ENCODE measurements around the gene MYRIP. TPM values are rescaled to one million over a fixed set of nuclear protein-coding genes. Genes with fewer than 3 reads are reported as not detected.
"Not testable (repeated sequence)": the region's sequence is repeated elsewhere in the genome, so short reads cannot be mapped to it uniquely, and the experiment has no call there.

Gene MYRIP
- polyA plus RNA-seq, 1 of the 3 experiments (the other 2 are of a cell fraction), result 1.2 TPM

DNA sequence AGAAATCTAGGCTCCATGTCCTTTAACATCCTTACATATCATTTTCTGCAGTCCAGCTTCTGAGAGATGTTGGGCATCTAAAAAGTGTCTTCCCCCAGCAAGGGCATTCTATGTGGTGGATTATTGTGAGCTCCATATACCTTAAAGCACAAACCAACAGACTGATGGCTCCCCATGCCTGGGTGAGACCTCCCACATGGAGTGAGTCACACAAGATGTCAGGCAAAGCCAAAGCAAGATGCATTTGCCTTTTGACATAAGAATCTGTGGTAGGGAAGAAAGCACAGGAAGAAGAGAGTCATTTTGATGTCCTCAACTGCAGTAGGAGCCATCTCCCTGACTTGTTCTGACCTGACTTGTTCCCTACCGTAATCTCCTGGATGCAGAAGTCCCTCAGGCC lies 261.4 kb downstream of the MYRIP start:
- H3F3A ChIP-seq (replicated peaks; ENCODE audit: insufficient read depth), result no peaks in the 10 kb centered on the region
- peak; percentile 8; the same call in 1 of the 2 replicates for TF ChIP-seq FOSL2 (IDR thresholded peaks at IDR 0.05; ENCODE audit: borderline replicate concordance, low read depth)
- no peak for TF ChIP-seq TCF12 (IDR thresholded peaks at IDR 0.05)
- ChIA-PET CTCF (no interaction called here), POLR2A (no interaction called here)
- H3K27me3 ChIP-seq (ENCODE audit: insufficient read depth), result no peaks in the 10 kb centered on the region
- H3K9me3 ChIP-seq, result no peaks in the 10 kb centered on the region
- H3K79me2 ChIP-seq (ENCODE audit: insufficient read depth), result no peaks in the 10 kb centered on the region
- no peak overlapping the region for H3K4me3 ChIP-seq (ENCODE audit: low read depth in 2 of 2, low read length in 1 of 2)
- no peak for DNase-seq
- WGBS (ENCODE audit: low lambda C conversion rate), result 88% methylated on average over 1 of the region's 1 CpG
- H3K4me2 ChIP-seq, result no peak overlapping the region
- no peaks in the 10 kb centered on the region for H3K36me3 ChIP-seq (replicated peaks in 1 of 2; ENCODE audit: control insufficient read depth in 1 of 2, insufficient read depth in 2 of 2, low read length in 1 of 2)
- H3K27ac ChIP-seq (ENCODE audit: low read depth in 2 of 2, low read length in 1 of 2), result no peak overlapping the region
- H2AFZ ChIP-seq (ENCODE audit: low read depth), result 0 out of 2 replicates have a peak overlapping the region, but pooled peaks have one; percentile 39
- 0 out of 4 replicates have a peak, but pooled peaks cover 0 to 4% of the 10 kb centered on the region in 2 experiments for H3K4me1 ChIP-seq (ENCODE audit: control insufficient read depth in 1 of 2, insufficient read depth in 2 of 2, low read depth in 1 of 2, low read length in 1 of 2)
- no peak overlapping the region for H3K9ac ChIP-seq
- no peaks in the 10 kb centered on the region for H3K9me2 ChIP-seq
- H4K20me1 ChIP-seq (ENCODE audit: insufficient read depth), result no peaks in the 10 kb centered on the region

DNA sequence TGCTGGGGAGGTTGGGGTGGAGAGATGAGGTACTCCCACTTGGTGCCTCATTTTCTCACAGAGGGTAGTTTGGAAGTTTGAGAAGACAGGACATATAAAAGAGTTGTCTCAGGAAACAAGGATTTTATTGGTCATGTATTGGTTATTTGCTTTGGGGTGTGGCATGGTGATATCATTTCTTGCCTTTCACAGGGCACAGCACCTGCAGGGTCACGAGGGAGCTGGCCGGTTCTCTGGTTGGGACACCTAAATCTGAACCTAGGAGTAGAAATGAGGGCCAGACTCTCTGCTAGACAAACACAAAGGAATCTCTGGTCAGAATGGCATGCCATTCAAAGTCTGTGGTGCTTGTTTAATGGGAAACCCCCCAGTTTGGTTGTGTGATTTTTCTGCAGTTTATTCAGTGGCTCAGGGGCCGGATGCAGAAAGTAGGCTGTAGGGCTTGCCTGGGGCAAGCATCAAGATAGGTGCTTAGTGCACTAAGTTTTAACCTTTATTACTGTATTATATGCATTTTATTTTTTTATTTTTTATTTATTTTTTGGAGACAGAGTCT lies 262.4 kb downstream of the MYRIP start:
- Histone ChIP-seq H2AFZ (ENCODE audit: low read depth) (no peak overlapping the region), H3F3A (replicated peaks; ENCODE audit: insufficient read depth) (no peaks in the 10 kb centered on the region), H3K9me2 (no peaks in the 10 kb centered on the region), H3K4me1 (ENCODE audit: control insufficient read depth in 1 of 2, insufficient read depth in 2 of 2, low read depth in 1 of 2, low read length in 1 of 2) (0 out of 4 replicates have a peak, but pooled peaks cover 0 to 4% of the 10 kb centered on the region in 2 experiments), H3K9ac (no peak overlapping the region), H4K20me1 (ENCODE audit: insufficient read depth) (no peaks in the 10 kb centered on the region), H3K27ac (ENCODE audit: low read depth in 2 of 2, low read length in 1 of 2) (no peak overlapping the region), H3K27me3 (ENCODE audit: insufficient read depth) (no peaks in the 10 kb centered on the region), H3K4me3 (ENCODE audit: low read depth in 2 of 2, low read length in 1 of 2) (no peak overlapping the region), H3K36me3 (replicated peaks in 1 of 2; ENCODE audit: control insufficient read depth in 1 of 2, insufficient read depth in 2 of 2, low read length in 1 of 2) (no peaks in the 10 kb centered on the region), H3K4me2 (no peak overlapping the region), H3K79me2 (ENCODE audit: insufficient read depth) (no peaks in the 10 kb centered on the region), H3K9me3 (no peaks in the 10 kb centered on the region)
- CTCF ChIA-PET, result no interaction called here
- 81% methylated on average over 3 of the region's 3 CpGs for WGBS (ENCODE audit: low lambda C conversion rate)
- DNase-seq, result no peak
- TF ChIP-seq RCOR1 (IDR thresholded peaks at IDR 0.05; ENCODE audit: low read length) (no peak), FOXJ3 (CRISPR knock-in tag; IDR thresholded peaks at IDR 0.05) (no peak), FOSL2 (IDR thresholded peaks at IDR 0.05; ENCODE audit: borderline replicate concordance, low read depth) (no peak), RFX5 (IDR thresholded peaks at IDR 0.05; ENCODE audit: low read length) (no peak), MEF2A (IDR thresholded peaks at IDR 0.05; ENCODE audit: borderline replicate concordance, low read depth) (no peak), TAF1 (IDR thresholded peaks at IDR 0.05; ENCODE audit: borderline replicate concordance, low read depth, low read length) (no peak), POLR2AphosphoS5 (IDR thresholded peaks at IDR 0.05; ENCODE audit: low read depth, low read length) (no peak)
- TF ChIP-seq, protein P1, sequence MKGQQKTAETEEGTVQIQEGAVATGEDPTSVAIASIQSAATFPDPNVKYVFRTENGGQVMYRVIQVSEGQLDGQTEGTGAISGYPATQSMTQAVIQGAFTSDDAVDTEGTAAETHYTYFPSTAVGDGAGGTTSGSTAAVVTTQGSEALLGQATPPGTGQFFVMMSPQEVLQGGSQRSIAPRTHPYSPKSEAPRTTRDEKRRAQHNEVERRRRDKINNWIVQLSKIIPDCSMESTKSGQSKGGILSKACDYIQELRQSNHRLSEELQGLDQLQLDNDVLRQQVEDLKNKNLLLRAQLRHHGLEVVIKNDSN (IDR thresholded peaks at IDR 0.05; ENCODE audit: borderline replicate concordance, low read depth), result no peak
- POLR2A ChIA-PET, result no interaction called here

DNA sequence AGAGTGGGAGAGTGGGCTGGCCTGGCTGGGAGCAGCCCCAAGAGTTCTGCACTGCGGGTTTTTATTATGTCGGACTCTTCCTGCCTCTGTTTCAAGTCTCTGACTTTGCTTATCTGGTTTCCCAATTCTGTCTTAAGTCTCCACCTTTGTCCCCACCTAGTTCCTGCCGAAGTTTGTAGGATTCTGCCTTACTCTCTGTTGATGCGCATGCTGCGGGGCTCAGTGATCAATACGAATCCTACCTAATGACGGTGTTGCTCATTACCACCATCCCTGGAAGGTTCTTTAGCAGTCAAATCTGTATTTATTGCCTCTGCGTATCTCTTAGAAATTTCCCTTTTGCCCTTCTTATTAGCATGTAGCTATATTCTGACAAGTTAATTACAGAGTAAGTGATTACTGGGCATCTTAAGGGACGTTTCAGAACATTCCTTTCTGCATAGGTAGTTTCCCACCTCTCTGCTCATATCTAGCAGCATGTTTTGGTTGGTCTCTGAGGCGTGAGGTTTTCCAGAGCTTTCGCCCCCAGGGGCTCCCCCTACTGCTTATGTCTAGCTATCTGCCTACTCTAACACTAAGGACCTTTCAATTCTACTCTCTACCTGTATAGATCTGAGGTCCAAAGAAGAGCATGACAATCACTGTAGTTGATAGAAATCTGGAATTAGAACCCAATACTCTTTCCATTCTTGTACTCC lies 264.1 kb downstream of the MYRIP start:
- Histone ChIP-seq H3K36me3 (replicated peaks in 1 of 2; ENCODE audit: control insufficient read depth in 1 of 2, insufficient read depth in 2 of 2, low read length in 1 of 2) (no peaks in the 10 kb centered on the region), H3K4me1 (ENCODE audit: control insufficient read depth in 1 of 2, insufficient read depth in 2 of 2, low read depth in 1 of 2, low read length in 1 of 2) (0 out of 4 replicates have a peak, but pooled peaks cover 0 to 4% of the 10 kb centered on the region in 2 experiments), H2AFZ (ENCODE audit: low read depth) (no peak overlapping the region), H3K27ac (ENCODE audit: low read depth in 2 of 2, low read length in 1 of 2) (no peak overlapping the region), H3K27me3 (ENCODE audit: insufficient read depth) (no peaks in the 10 kb centered on the region), H4K20me1 (ENCODE audit: insufficient read depth) (no peaks in the 10 kb centered on the region), H3K9me3 (no peaks in the 10 kb centered on the region), H3K4me2 (no peak overlapping the region), H3K9ac (no peak overlapping the region), H3K9me2 (no peaks in the 10 kb centered on the region), H3F3A (replicated peaks; ENCODE audit: insufficient read depth) (no peaks in the 10 kb centered on the region), H3K79me2 (ENCODE audit: insufficient read depth) (no peaks in the 10 kb centered on the region), H3K4me3 (ENCODE audit: low read depth in 2 of 2, low read length in 1 of 2) (no peak overlapping the region)
- WGBS (ENCODE audit: low lambda C conversion rate), result 75% methylated on average over 11 of the region's 11 CpGs
- POLR2A ChIA-PET, result no interaction called here
- CTCF ChIA-PET, result interaction anchor here (1.4 kb wide), 1 partner anchor 27 kb away, joined by 6 read pairs; no protein-coding TSS in a partner anchor
- DNase-seq, result no peak
- TF ChIP-seq, protein P2, sequence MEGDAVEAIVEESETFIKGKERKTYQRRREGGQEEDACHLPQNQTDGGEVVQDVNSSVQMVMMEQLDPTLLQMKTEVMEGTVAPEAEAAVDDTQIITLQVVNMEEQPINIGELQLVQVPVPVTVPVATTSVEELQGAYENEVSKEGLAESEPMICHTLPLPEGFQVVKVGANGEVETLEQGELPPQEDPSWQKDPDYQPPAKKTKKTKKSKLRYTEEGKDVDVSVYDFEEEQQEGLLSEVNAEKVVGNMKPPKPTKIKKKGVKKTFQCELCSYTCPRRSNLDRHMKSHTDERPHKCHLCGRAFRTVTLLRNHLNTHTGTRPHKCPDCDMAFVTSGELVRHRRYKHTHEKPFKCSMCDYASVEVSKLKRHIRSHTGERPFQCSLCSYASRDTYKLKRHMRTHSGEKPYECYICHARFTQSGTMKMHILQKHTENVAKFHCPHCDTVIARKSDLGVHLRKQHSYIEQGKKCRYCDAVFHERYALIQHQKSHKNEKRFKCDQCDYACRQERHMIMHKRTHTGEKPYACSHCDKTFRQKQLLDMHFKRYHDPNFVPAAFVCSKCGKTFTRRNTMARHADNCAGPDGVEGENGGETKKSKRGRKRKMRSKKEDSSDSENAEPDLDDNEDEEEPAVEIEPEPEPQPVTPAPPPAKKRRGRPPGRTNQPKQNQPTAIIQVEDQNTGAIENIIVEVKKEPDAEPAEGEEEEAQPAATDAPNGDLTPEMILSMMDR (IDR thresholded peaks at IDR 0.05), result peak; percentile 25
- no peak for TF ChIP-seq ELF1 (IDR thresholded peaks at IDR 0.05)
- no peak for TF ChIP-seq NFIC (IDR thresholded peaks at IDR 0.05; ENCODE audit: borderline replicate concordance)
- TF ChIP-seq NRF1 (IDR thresholded peaks at IDR 0.05; ENCODE audit: low read depth, low read length), result no peak

DNA sequence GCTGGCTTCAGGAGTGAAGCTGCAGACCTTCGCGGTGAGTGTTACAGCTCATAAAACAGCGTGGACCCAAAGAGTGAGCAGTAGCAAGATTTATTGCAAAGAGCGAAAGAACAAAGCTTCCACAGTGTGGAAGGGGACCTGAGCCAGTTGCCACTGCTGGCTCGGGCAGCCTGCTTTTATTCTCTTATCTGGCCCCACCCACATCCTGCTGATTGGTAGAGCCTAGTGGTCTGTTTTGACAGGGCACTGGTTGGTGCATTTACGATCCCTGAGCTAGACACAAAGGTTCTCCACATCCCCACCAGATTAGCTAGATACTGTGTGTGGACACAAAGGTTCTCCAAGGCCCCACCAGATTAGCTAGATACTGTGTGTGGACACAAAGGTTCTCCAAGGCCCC lies 267.7 kb downstream of the MYRIP start:
- DNase-seq; H3K9me2 ChIP-seq; H3K27me3 ChIP-seq (ENCODE audit: insufficient read depth); H3K4me2 ChIP-seq; CTCF ChIA-PET; H4K20me1 ChIP-seq (ENCODE audit: insufficient read depth); H2AFZ ChIP-seq (ENCODE audit: low read depth); H3K27ac ChIP-seq (ENCODE audit: low read depth in 2 of 2, low read length in 1 of 2); H3K4me3 ChIP-seq (ENCODE audit: low read depth in 2 of 2, low read length in 1 of 2); H3K9me3 ChIP-seq; POLR2A ChIA-PET; H3K79me2 ChIP-seq (ENCODE audit: insufficient read depth); H3K36me3 ChIP-seq (replicated peaks in 1 of 2; ENCODE audit: control insufficient read depth in 1 of 2, insufficient read depth in 2 of 2, low read length in 1 of 2); H3K4me1 ChIP-seq (ENCODE audit: control insufficient read depth in 1 of 2, insufficient read depth in 2 of 2, low read depth in 1 of 2, low read length in 1 of 2); H3K9ac ChIP-seq: not testable (repeated sequence)
- peaks cover 21% of the 10 kb centered on the region for H3F3A ChIP-seq (replicated peaks; ENCODE audit: insufficient read depth)
- 85% methylated on average over 6 of the region's 6 CpGs for WGBS (ENCODE audit: low lambda C conversion rate)

All from SK-N-SH (cell line).